Measurements from ENCODE around the gene IL36RN. TPM values are rescaled to one million over a fixed set of nuclear protein-coding genes. Genes with fewer than 3 reads are reported as not detected.

The IL36RN gene
- total RNA-seq, 1 donor from 2014 or later, result not detected

DNA sequence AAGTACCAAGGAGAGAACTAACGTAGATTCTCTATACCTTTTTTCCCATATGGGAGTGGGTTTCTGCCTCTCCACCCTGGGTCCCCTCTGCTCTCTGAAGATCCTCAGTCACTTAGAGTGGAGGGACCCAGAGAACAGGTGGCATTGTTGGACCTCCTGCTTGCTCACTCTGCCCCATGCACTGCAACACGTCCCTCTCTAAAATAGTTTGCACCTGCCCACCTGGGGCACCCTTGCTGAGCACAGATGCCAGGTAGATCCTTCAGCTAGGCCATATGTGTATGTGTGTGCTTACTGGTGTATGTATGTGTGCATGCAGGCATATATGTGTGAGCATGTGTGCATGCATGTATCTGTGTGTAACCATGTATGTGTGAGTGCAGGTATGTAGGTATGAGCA is 2.2 kb downstream of the IL36RN start:
- no peaks in the 10 kb centered on the region for H3K9me3 ChIP-seq
- H3K27ac ChIP-seq, result no peak overlapping the region
- H3K27me3 ChIP-seq, result no peaks in the 10 kb centered on the region
- TF ChIP-seq, protein P1, sequence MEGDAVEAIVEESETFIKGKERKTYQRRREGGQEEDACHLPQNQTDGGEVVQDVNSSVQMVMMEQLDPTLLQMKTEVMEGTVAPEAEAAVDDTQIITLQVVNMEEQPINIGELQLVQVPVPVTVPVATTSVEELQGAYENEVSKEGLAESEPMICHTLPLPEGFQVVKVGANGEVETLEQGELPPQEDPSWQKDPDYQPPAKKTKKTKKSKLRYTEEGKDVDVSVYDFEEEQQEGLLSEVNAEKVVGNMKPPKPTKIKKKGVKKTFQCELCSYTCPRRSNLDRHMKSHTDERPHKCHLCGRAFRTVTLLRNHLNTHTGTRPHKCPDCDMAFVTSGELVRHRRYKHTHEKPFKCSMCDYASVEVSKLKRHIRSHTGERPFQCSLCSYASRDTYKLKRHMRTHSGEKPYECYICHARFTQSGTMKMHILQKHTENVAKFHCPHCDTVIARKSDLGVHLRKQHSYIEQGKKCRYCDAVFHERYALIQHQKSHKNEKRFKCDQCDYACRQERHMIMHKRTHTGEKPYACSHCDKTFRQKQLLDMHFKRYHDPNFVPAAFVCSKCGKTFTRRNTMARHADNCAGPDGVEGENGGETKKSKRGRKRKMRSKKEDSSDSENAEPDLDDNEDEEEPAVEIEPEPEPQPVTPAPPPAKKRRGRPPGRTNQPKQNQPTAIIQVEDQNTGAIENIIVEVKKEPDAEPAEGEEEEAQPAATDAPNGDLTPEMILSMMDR (IDR thresholded peaks at IDR 0.05), result no peak
- H3K4me3 ChIP-seq, result no peak overlapping the region
- H3K4me1 ChIP-seq, result no peaks in the 10 kb centered on the region
- intact Hi-C loops (cut with DNase I), result no loop called here
- no peak for DNase-seq (ENCODE audit: low spot score in 2 of 2)
- H3K36me3 ChIP-seq, result no peaks in the 10 kb centered on the region

DNA sequence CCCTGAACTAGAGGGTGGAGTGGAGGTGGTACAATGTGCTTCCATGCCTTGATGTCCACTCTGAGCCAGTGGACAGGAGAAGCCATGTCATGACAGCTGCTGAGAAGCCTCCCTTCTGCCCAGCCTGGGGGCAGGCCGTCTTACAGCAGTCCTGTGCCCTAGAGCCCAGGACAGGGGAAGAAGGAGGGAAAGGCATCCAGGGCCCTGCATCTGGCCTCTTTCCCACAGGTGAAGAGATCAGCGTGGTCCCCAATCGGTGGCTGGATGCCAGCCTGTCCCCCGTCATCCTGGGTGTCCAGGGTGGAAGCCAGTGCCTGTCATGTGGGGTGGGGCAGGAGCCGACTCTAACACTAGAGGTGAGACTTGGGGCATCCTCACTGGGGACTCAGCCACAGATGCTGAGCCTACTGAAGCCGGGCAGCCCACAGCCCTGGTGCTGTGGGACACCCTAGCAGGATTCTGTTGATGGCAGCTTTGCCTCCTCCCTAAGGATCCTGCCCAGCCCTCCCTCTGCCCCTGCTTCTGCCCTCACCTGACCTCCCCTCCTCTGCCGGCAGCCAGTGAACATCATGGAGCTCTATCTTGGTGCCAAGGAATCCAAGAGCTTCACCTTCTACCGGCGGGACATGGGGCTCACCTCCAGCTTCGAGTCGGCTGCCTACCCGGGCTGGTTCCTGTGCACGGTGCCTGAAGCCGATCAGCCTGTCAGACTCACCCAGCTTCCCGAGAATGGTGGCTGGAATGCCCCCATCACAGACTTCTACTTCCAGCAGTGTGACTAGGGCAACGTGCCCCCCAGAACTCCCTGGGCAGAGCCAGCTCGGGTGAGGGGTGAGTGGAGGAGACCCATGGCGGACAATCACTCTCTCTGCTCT is 3.1 kb downstream of the IL36RN start:
- intact Hi-C loops (cut with DNase I), result no loop called here
- Histone ChIP-seq H3K27ac (no peak overlapping the region), H3K27me3 (no peaks in the 10 kb centered on the region), H3K9me3 (no peaks in the 10 kb centered on the region), H3K4me3 (no peak overlapping the region), H3K36me3 (no peaks in the 10 kb centered on the region), H3K4me1 (no peaks in the 10 kb centered on the region)
- no peak for DNase-seq (ENCODE audit: low spot score in 2 of 2)
- TF ChIP-seq, protein P1 (IDR thresholded peaks at IDR 0.05), result no peak

DNA sequence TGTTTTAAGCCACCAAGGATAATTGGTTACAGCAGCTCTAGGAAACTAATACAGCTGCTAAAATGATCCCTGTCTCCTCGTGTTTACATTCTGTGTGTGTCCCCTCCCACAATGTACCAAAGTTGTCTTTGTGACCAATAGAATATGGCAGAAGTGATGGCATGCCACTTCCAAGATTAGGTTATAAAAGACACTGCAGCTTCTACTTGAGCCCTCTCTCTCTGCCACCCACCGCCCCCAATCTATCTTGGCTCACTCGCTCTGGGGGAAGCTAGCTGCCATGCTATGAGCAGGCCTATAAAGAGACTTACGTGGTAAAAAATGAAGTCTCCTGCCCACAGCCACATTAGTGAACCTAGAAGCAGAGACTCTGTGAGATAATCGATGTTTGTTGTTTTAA is 5.3 kb downstream of the IL36RN start:
- intact Hi-C loops (cut with DNase I), result no loop called here
- no peak overlapping the region for H3K27ac ChIP-seq
- H3K9me3 ChIP-seq, result no peaks in the 10 kb centered on the region
- H3K4me1 ChIP-seq, result no peaks in the 10 kb centered on the region
- TF ChIP-seq, protein P1 (IDR thresholded peaks at IDR 0.05), result no peak
- no peak overlapping the region for H3K4me3 ChIP-seq
- no peak for DNase-seq (ENCODE audit: low spot score in 2 of 2)
- no peaks in the 10 kb centered on the region for H3K36me3 ChIP-seq
- no peaks in the 10 kb centered on the region for H3K27me3 ChIP-seq

DNA sequence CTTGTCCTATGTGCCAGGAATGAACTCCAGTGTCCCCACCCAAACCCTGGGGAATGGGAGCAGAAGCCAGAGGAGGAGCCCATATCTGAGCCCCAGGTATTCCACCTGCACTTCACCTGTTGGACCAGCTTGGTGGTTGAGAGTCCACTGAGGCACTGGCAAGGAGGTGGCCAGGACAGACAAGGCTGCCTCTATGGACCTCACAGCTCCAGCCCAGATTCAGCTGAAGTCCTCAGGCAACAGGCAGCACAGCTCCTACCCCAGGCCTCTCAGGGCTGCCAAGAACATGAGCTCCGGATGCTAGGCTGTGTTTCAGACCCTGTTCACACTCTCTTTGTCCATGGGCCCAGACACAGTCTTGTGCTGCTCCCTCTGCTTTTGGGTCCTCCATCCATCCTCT is 5.9 kb downstream of the IL36RN start:
- TF ChIP-seq, protein P1 (IDR thresholded peaks at IDR 0.05), result no peak
- Histone ChIP-seq H3K4me3 (no peak overlapping the region), H3K4me1 (no peaks in the 10 kb centered on the region), H3K9me3 (no peaks in the 10 kb centered on the region), H3K27me3 (no peaks in the 10 kb centered on the region), H3K36me3 (no peaks in the 10 kb centered on the region), H3K27ac (no peak overlapping the region)
- DNase-seq (ENCODE audit: low spot score in 2 of 2), result no peak
- intact Hi-C loops (cut with DNase I), result no loop called here

DNA sequence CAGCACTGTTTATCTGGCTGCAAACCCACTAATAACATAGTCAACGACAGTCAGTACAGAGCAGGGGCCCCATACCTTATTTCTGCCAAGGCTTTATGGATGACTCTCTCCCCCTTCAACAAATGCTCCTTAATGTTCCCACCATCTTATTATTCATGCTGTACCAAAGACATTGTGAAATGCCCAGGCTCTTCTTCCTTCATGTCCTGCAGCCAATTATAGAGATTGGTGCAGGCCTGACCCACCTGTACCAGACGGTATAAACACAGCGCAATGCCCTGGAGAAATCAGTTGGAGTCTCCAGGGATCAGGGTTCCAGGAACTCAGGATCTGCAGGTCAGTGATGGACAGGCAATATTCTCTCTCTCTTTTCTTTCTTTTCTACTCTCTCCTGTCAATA is 8.7 kb downstream of the IL36RN start, which contains the start of gene IL1F10:
TSS of gene IL1F10 (plus strand) at position 290 of the 400 bp plus-strand sequence. CDS start 4,769 bp downstream, outside the sequence.
- Histone ChIP-seq H3K4me1 (no peaks in the 10 kb centered on the region), H3K27ac (no peak within 1 kb of the TSS), H3K4me3 (no peak within 1 kb of the TSS), H3K9me3 (no peaks in the 10 kb centered on the region), H3K36me3 (no peaks in the 10 kb centered on the region), H3K27me3 (no peaks in the 10 kb centered on the region)
- no peak for DNase-seq (ENCODE audit: low spot score in 2 of 2)
- TF ChIP-seq, protein P1 (IDR thresholded peaks at IDR 0.05), result no peak
- intact Hi-C loops (cut with DNase I), result no loop called here
